Measurements from ENCODE around the gene DCLK2.

DNA sequence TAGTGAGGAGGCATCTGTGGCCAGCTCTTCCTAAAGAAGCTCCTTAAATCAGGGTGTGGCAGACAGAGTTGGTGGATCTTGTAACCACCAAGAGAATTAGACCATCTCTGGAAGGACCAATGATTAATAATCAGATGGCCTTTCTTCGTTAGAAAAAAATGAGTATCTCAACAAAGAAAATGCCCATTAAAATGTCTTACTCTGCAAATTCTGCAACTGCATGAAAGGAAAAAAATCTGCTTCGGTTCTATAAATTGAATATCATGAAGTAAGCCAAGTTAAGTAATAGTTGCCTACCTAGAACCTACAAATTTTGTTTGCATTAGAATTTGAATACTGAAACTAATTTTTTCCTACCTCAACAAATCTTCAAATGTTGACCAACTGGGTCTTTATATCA lies 4.2 kb upstream of the DCLK2 start:
- TF ChIP-seq, protein P1, sequence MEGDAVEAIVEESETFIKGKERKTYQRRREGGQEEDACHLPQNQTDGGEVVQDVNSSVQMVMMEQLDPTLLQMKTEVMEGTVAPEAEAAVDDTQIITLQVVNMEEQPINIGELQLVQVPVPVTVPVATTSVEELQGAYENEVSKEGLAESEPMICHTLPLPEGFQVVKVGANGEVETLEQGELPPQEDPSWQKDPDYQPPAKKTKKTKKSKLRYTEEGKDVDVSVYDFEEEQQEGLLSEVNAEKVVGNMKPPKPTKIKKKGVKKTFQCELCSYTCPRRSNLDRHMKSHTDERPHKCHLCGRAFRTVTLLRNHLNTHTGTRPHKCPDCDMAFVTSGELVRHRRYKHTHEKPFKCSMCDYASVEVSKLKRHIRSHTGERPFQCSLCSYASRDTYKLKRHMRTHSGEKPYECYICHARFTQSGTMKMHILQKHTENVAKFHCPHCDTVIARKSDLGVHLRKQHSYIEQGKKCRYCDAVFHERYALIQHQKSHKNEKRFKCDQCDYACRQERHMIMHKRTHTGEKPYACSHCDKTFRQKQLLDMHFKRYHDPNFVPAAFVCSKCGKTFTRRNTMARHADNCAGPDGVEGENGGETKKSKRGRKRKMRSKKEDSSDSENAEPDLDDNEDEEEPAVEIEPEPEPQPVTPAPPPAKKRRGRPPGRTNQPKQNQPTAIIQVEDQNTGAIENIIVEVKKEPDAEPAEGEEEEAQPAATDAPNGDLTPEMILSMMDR (conservative IDR thresholded peaks at IDR 0.05; ENCODE audit: low read depth, low read length) = no peak
- TF ChIP-seq RFX5 (IDR thresholded peaks at IDR 0.05; ENCODE audit: low read depth, low read length) = no peak
- no peak for TF ChIP-seq CEBPB (IDR thresholded peaks at IDR 0.05; ENCODE audit: low read depth, low read length)
- TF ChIP-seq POLR2A (IDR thresholded peaks at IDR 0.05; ENCODE audit: low read depth, low read length) = no peak
- TF ChIP-seq SMC3 (IDR thresholded peaks at IDR 0.05; ENCODE audit: low read depth, low read length) = no peak
- TF ChIP-seq, protein P2, sequence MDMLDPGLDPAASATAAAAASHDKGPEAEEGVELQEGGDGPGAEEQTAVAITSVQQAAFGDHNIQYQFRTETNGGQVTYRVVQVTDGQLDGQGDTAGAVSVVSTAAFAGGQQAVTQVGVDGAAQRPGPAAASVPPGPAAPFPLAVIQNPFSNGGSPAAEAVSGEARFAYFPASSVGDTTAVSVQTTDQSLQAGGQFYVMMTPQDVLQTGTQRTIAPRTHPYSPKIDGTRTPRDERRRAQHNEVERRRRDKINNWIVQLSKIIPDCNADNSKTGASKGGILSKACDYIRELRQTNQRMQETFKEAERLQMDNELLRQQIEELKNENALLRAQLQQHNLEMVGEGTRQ (IDR thresholded peaks at IDR 0.05; ENCODE audit: low read depth, low read length) = no peak
- no peak for TF ChIP-seq NFE2L2 (IDR thresholded peaks at IDR 0.05; ENCODE audit: low read depth, low read length)
- TF ChIP-seq RAD21 (IDR thresholded peaks at IDR 0.05; ENCODE audit: low read length) = no peak
- no peak for TF ChIP-seq RCOR1 (IDR thresholded peaks at IDR 0.05; ENCODE audit: insufficient replicate concordance, low read length)
- no peak for TF ChIP-seq MXI1 (IDR thresholded peaks at IDR 0.05; ENCODE audit: borderline replicate concordance, low read depth, low read length)
- TF ChIP-seq CHD1 (IDR thresholded peaks at IDR 0.05; ENCODE audit: low read depth, low read length) = no peak
- no peak for TF ChIP-seq BHLHE40 (IDR thresholded peaks at IDR 0.05; ENCODE audit: low read depth, low read length)
- no peak for TF ChIP-seq MAZ (IDR thresholded peaks at IDR 0.05; ENCODE audit: borderline replicate concordance, low read depth, low read length)
- TF ChIP-seq, protein P3, sequence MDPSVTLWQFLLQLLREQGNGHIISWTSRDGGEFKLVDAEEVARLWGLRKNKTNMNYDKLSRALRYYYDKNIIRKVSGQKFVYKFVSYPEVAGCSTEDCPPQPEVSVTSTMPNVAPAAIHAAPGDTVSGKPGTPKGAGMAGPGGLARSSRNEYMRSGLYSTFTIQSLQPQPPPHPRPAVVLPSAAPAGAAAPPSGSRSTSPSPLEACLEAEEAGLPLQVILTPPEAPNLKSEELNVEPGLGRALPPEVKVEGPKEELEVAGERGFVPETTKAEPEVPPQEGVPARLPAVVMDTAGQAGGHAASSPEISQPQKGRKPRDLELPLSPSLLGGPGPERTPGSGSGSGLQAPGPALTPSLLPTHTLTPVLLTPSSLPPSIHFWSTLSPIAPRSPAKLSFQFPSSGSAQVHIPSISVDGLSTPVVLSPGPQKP (IDR thresholded peaks at IDR 0.05; ENCODE audit: borderline replicate concordance, low read depth, low read length) = no peak

Data from IMR-90 (cell line).